GM18517 (cell line): ENCODE data around the gene EREG.

ENCODE experiments used
- ATAC-seq: cut with Tn5 transposase; IDR thresholded peaks from one replicate; pipeline ENCODE4 v1.9.1; 2021; ENCODE audit warnings: mild to moderate bottlenecking, moderate library complexity; ENCODE audit not compliant: unreplicated experiment

Gene EREG

DNA sequence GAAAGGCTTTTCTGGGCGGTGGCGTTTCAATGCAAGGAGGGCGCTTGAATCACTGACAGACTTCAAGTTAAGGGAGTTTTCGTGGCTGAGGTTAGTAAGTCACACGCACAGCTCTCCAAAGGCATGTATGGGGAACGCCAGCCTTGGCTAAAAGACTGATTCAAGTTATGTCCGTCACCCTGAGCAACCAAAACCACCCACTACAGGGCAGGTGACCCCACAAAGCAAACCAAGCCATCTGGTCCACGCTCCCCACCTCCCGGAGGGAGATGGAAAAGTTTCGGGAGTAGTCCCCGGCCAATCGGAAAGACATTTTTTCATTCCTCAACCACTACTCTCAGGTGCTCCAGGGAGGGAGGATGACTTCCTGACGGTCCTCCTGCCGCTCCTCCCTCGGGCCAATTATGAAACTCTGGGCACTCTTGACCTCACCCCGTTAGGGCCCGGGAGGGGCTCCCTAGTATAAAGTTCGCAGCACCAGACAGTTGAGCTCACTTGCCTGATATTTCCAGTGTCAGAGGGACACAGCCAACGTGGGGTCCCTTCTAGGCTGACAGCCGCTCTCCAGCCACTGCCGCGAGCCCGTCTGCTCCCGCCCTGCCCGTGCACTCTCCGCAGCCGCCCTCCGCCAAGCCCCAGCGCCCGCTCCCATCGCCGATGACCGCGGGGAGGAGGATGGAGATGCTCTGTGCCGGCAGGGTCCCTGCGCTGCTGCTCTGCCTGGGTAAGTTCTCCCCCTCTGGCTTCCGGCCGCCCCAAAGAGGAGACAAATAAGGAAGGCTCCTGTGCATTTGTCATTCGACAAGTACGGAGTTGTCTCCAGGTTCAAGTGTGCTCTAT, at the start of gene EREG:
TSS of gene EREG (plus strand) at position 494 of the 840 bp plus-strand sequence. CDS start at position 658, 164 bp downstream.
- ATAC-seq: peak; percentile 31

GRCh38 chr4:74315376-74315775, 49.6 kb upstream of the EREG start:
- no peak for ATAC-seq

DNA sequence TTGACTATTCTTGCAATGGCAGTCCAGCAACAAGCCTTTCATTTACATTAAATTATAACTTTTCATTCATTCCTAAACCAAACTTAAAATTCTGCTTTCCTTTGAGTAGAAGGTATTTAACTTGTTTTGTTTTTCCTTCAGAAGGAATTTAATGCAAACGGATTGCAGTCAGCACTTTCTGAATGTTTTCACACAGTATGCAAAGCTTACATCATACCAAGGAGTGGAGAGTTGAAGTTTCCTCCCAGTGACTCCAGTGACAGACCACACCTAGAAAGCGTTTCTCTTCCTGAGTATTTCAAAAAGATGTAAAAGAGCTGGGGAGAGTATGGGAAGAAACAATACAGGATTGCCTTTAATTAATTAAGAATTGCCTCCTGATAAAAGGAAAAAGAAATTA, 48.5 kb upstream of the EREG start:
- ATAC-seq: no peak

DNA sequence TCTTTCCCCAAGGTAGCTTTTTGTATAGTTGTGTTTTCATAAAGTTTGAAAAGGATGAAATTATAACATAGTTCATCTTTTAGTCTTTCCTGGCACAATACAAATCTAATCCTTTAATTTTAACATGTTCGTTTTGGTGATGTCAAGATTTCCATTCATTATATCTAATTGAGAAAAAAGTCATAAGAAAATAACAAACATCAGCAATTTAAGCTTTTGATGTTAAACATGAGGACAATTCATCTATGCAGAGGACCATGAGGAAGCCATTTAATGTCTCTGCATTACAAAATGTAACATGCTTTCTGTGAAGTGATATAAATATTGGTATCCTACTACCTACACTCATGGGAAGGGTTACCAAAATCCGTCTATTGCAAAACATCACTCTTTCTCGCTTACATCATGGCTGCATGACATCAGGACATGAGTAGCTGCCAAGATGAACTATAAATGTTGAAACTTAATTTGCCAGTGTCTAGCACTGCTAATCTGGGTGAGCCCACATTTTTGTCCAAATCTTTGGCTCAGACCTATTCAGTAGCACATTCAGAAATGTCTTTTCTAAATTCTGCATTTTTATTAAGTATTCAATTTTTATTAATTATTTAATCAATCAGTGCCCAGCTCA, 47.2 kb upstream of the EREG start:
- no peak for ATAC-seq

- no peak for ATAC-seq
Observed at GRCh38 chr4:74318276-74318675, 46.7 kb upstream of the EREG start.

- ATAC-seq: no peak
Observed at GRCh38 chr4:74319470-74319869, 45.5 kb upstream of the EREG start.

DNA sequence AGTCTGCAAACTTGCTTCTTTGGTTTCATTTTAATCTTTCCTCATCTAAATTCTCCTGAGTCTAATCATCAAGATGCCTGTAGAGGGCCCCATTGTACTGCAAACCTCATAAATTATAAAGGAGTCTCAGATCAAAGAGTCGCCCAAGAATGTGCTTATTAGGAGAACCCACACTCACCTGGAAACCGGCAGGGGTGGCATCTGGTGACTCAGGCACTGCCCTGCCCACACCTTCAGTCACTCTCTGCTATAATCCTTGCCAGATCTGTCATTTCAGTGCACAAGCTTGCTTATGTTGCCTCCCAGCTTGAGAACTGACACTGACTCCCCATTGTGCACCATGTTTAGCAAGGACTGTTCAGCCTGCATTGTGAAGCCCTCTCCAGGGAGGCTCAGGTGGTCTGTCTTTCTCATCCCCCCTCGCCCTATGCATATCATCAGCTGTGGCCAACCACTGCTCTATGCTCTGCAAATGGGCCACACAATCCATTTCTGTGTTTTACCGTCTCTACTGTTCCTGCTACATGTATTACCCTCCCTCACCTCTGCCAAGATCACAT, 44.3 kb upstream of the EREG start:
- ATAC-seq: peak; percentile 77

DNA sequence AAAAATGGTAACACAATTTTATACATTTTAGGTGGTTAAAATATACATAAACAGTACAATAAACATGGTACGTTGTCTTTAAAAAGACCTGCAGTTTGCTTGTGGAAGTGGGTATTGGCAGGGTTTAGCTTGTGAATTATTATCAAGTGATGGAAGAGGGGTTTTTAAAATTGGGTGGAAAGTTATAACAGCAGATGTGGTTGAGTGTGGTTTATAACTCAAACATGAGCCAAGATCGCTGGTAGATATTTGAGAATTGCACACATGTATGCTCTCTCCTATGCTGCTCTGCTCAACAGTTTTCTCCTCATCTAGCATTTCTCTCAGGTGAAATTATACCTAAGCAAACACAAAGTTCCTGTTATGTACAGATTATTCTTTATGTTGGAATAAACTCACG, 42.6 kb upstream of the EREG start:
- ATAC-seq: no peak

DNA sequence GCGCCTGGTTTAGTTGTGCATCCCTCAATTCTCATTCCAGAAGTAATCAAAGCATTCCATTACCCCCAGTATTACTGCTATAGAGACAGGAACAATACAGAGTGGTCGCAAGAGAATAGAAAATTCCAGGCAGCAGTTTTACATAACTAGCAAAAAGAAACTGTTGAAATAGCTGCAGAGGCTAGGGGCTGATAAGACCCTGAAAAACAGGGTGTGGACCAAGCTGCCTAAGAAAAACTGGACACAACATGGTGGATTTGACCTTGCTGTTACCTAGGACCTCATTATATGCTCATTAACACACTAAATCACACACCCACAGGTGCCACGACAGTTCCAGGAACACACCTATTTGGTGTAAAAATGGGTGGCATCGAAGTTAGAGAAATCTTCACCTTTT, 41.3 kb upstream of the EREG start:
- no peak for ATAC-seq

- no peak for ATAC-seq
Observed at GRCh38 chr4:74324262-74324661, 40.7 kb upstream of the EREG start.

GRCh38 chr4:74325886-74326285, 39.1 kb upstream of the EREG start:
- no peak for ATAC-seq

DNA sequence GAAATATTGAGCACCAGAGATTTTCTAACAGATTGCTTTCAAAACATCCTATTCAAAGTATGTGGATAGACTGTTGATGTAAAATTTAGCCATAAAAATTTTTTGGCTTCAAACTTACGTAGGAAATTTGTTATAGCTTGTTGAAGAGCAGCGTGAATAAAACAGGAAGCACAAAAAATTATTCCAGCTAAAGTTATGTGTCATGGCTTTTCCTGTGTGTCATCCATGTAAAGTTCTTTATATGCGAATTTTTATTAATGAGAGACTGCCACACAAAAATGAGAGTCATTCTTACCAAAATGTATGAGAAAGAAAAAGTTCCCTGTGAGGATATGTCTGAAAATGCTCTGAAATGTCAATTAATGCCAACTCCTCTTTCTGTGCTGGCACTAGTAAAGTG, 37.2 kb upstream of the EREG start:
- no peak for ATAC-seq

GRCh38 chr4:74328501-74328900, 36.4 kb upstream of the EREG start:
- ATAC-seq: no peak

DNA sequence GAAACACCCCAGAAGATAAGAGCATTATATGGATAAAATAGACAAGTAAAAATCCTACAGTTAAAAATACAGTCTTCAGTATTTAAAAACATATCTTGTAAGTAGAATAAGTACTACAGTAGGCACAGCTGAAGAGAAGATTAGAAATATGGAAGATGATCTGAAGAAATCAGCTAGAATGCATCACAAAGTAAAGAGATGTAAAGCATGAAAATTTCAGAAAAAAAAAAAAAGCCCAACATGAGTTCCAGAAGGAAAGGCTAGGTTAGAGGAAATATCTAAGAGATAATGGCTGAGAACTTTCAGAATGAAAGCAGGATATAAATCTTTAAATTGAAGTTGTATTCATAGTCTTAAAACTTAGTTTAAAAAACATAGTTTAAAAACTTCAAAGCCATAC, 35.6 kb upstream of the EREG start:
- no peak for ATAC-seq

- ATAC-seq: no peak
Observed at GRCh38 chr4:74330295-74330750, 34.6 kb upstream of the EREG start.

- no peak for ATAC-seq
Observed at GRCh38 chr4:74331252-74331651, 33.7 kb upstream of the EREG start.

DNA sequence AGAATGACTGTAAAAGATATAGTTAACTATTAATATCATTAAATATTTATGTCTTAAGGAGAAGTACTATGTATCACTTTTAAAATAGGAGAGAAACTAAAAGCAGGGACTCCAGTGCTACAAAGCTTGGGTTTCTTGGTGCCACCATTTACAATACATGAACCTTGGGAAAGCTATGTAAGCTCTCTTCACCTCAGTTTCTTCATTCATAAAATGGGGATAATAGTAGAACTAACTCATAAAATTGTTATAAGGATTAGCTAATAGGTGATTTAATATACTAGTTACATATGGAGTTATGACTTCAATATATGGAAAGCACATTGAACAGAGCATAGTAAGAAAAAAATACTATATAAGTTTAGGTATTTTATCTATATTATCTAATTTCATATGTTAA, 33.0 kb upstream of the EREG start:
- ATAC-seq: no peak

DNA sequence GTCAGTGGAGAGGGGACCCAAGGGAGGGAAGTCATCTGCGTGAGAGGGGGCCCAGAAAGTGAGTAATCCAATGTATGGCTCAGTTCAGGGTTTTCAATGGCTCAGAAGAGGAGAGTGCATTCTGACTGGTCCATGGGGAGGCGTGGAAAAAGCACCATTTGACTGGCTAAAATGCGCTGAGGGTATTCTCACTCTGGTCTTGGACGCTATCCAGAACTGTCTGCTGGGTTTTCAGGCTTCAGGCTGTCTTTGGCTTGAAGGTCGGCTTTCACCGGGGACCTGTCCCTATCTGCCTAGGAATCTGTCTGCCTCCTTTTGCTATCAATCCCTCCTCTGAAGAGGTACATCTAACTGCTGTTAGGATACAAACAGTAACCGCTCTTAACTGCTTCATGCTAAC, 30.3 kb upstream of the EREG start:
- ATAC-seq: no peak

DNA sequence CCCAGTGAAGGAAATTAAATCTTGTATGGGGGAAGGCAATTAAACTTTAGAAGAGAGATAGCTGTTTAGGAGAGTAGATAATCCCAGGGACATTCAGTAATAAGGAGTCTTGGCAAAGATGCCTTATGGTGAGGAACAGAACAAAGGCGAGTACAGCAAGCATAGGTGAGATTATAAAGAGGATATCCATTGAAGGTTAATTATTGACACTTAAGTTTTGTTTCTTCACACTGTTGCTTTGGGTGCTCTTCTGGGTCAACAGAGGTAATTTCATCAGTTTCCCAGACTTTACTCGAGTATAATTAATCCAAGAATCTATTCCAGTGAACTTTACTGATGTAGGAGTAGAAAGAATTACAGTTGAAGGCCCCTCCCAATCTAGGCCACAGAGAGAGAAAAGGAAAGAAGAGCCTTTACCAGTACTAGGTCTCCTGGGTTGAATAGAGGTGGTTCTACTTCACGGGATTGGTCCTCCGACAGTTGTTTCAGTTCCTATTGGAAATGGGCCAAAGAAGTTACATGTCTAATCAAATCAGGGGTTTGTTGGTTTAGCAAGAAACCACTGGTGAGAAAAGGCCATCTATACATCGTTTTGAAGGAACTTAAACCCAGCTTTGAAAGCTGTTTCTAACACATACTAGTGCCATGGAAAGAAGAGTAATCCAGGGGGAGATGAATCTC, 29.5 kb upstream of the EREG start:
- ATAC-seq: no peak

- ATAC-seq: no peak
Observed at GRCh38 chr4:74338792-74339333, 26.1 kb upstream of the EREG start.

DNA sequence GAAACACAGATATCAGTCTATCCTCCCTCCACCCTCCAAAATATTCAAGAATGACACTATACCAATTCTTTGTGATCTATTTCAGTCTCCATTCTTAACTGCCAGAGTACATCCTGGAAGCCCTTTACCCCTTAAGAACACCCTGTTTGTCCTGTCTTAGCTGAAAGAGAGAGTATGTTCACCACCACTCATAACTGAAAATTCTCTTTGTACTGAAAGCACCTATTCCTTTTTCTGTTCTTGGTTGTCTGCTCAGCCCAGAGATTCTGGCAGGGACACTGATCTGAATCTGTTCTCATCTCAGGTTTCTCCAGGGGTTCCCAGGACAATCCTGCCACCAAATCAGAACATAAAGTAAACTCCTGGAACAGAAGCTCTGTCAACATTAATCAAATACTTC, 25.4 kb upstream of the EREG start:
- ATAC-seq: no peak
